Stimulated activated CD4-positive, alpha-beta T cell treated with anti-CD3 and anti-CD28 coated beads, TNF-alpha, amount 100 ng/mL, for 1 hour (primary cell): ENCODE results near the gene CNTNAP4.

Experiments
- DNase-seq, 3 donors: peaks; one replicate each; pipeline ENCODE4 v3.0.0-alpha.2; 2020; ENCODE audit warnings: low read depth in 3 of 3, low spot score in 1 of 3

CNTNAP4 gene

DNA sequence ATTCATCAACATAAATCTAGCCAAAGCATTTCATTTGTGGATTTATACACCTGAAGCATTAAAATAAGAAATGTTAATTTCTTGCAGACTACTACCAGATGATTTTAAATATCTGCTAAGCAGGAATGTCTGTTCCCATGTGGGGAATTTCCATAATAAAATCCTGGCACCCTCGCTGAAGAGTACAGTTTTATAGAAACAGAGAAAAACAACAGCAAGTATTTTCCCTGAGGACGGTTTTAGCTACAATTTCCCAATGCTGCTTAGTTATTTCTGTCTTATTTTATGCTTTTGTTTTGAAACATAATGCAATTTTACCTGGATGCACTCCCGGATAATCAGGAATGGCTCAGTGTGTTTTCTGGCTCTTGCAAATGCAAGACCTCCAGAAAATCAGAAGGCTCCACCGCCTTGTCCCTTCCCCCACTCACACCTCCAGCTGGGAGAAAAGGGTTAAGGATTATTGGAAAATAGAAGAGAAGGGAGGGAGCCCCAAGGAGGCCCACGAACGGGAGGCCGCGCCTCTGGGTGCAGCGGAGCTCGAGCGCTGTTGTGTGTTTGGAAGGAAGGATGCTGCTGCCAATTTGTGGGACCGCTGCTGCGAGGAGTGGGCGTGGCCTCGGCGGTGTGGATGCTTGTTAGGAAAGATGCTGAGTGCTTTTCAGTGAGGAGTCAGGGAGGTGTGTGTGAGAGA, at the start of gene CNTNAP4:
CNTNAP4 (plus strand) TSS at position 657 of the 694 bp plus-strand sequence. CDS start 262 bp downstream, outside the sequence.
- no peak for DNase-seq

DNA sequence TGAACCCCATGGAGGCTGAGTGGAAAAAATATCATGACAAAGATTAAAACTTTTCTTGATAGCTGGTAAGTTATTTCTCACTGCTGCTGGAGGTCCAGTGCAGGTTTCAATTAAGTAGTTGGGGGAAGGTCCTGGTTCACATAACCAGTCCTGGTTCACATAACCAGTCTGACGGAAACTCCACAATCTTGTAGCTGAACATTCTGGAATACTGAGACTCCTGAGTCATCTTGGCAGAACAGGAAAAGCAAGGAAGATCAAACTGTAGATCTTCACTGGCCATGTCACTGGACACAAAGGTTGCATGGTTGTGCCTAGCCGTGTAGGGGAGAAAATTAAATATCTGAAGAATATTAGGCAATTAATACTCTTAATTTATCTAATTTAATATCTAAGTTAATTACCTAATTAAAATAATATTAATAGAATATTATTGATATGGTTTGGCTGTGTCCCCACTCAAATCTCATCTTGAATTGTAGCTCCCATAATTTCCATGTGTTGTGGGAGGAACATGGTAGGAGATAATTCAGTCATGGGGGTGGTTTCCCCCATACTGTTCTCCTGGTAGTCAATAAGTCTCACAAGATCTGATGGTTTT, 48.6 kb upstream of the CNTNAP4 start:
- no peak for DNase-seq

DNA sequence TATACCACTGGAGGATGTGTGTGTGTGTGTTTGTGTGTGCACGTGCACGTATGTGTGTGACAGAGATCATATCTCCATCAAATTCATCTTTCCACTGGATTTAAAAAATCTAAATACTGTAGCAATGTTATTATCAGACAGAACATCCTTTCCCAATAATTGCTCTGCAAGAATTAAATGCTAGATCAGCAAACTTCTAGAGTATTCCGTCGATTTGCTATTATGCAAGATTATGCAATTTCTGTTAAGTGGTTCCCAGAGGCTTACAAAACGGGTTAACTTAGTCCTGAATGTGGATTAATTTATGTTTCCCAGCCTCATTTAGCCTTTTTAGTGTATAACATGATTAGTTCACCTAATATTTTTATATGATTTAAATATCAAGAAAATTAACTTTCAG, 44.5 kb upstream of the CNTNAP4 start:
- no peak for DNase-seq

DNA sequence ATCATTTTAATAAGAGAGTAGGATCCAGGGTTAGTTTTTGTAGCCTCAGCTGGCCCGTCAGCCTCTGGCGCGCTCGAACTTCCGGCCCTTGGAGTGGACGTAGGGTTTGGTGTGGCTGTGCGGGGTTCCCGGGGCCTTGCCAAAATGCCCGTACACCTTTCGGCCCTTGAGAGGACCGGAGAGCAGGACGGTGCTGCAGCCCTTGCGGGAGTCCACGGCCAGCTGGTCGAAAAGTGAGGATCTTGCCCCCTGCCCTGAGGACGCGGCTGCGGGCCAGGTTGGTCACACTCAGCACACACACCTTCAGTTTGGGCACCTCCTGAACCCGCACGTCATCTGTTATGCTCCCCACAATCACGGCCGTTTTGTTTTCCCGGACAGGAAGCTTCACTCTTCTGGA, 42.2 kb upstream of the CNTNAP4 start:
- DNase-seq: no peak

DNA sequence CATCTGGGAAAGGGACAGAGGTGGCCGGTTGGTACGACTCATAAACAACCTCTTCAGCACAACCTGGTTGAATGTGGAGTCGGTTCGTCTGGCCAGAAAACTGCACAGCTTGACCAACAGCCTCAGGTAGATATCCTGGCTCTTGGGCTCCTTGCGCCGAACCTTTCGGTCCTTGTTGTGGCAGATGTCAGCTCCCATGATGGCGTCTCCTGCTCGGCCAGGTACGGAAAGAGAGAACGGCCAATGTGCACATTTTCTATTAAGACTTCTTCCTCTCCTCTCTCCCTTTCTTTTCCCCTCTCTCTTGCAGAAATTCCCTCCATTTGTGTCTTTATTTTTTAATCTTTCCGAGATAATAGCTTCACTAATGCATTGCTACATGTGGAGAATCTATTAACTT, 41.8 kb upstream of the CNTNAP4 start:
- no peak for DNase-seq

DNA sequence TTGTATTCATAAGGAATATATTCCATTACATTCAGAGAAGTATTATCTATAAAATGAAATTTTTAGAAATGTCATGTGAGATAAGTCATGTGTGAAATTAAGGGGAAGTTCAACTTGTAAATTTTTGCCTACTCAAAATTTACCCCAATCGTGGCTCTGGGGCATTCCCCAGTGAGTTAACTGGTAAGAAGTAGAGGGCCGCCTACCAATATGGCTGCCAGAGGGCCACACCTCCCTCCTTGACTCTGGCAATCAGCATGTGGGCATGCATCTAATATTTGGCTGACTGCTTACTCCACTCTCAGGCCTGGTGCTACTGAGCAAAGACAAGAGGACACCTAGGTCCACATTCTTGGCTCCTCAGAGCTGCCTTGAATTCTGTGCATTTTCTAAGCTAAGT, 39.7 kb upstream of the CNTNAP4 start:
- DNase-seq: no peak

DNA sequence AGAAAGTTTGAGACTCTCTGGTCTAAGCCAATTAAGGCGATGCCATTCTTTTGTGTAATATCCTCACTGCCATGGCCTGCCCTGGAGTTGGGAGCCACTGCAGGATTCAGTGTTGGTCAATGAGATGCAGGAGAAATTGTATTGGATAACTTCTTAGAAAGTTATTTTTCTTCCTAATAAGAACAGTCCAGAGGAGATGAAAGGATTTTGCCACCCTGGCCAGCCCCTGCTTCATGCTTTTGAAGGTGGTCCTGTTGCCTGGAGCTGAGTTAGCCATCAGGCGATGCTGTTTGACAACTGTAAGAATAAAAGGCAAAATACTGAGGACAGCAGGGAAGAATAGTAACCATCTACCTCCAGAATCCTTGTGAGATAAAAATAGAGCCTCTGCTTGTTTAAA, 35.4 kb upstream of the CNTNAP4 start:
- DNase-seq: no peak

DNA sequence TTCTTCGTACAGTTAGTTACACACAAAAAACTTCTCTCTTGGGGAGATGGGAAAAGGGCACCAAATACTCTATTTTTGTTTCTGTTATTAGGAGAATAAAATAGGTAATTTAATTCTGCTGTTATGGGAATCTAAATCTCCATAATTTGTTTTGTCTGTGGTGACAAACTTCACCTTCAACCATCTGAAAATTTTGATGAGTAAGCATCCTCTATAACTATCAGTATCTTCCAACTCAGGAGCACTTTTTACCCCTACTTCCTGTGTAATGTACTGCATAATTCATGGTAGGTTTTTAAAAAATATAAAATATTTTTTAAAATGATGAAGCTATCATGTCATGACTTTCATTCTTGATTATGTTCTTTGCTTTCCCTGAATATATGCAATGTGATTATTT, 33.6 kb upstream of the CNTNAP4 start:
- no peak for DNase-seq

DNA sequence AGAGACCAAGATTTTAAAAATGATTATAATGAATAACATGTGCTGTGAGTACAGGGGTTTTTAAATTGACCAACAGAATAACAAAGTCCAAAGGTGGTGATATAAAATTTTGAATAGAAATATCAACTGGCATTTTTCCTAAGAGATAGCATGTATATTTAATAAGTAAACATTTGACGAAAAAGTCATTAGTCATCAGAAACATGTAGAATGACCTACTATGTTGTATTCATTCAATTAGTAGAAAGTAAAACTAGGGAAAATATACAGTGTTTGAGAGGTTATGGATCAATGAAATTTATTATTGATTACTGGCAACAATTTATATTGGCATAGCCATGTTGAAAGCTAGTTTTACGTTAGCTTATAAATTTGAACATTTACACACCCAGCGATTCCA, 30.6 kb upstream of the CNTNAP4 start:
- DNase-seq: no peak

DNA sequence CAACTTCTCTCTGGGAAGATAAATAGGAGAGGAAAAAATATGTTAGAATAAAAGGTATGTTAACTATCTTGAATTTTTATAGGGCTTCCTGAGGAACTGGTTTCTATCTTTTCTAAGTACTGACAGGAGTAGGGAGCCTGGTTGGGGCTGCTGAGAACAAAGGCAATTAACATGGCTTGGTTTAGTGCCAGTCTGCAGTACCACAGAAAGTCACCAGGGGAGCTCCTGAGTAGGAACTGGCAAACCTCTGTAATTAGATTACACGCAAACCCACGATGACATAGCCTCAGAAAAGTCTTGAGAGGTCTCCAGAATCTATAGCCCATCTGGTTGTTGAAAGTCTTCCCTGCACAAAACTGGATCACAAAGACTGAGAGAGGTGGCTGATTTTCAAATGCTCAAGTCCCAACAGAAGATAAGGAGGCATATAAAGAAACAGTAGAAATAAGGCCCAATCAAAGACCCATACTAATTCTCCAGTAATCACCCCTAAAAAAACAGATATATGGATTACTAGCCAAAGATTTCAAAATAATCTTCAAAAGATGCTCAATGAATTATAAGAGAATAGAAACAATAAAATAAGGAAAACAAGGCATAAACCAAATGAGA, 11.7 kb upstream of the CNTNAP4 start:
- no peak for DNase-seq

DNA sequence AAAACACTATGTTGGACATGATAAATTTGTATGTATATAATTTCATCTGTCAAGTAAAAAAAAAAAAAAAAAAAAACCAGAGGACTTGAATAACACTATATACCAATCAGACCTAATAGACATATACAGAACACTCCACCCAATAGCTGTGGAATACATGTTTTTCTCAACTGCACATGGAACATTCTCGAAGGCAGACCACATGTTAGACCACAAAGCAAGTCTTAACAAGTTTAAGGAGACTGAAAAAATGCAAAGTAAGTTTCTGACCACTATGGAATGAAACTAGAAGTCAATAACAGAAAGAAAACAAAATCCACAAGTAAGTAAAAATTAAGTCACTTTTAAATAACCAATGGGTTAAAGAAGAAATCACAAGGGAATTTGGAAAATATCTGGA, 8.4 kb upstream of the CNTNAP4 start:
- DNase-seq: no peak

DNA sequence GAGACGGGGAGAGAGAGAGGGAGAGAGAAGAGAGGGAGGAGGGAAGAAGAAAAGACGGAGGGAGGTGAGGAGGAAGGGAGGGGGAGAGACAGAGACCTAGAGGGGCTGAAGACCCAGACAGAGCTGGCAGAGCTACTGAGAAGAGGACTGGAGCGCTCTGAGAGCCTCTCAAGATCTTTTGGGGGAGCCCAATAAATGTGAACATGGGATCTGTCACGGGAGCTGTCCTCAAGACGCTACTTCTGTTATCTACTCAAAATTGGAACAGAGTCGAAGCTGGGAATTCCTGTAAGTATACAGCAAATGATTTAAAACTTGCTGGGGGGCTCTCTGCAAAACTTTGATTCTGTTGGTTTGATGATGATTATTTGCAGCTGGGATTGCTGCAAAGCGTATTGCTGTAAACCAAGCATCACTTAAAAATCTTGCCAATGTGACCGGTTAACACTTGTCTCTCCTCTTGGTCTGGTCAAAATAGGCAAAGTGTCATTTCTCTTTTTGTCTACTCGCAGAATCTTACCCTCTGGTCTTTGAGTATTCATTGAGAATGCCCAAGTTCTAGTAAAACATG, 344 bp downstream of the CNTNAP4 start:
- DNase-seq: no peak

DNA sequence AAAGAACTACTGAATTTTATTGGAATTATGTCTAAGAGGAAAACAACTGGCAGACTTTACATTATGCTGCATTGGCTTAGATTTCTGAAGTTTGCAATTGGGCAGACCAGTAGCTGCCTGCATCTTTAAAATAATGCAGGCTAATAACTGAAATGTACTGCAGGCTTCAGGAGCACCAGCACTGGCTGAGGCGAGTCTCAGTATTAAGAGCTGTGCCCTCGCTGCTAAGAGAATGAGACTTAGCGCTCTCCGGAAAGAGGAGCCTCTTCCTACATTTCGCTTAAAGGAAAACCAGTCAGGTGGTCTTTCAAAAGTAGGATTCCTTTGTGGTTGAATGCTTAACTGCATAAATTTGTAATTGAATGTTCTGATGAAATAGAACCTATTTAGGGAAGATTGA, 885 bp downstream of the CNTNAP4 start:
- DNase-seq: no peak

DNA sequence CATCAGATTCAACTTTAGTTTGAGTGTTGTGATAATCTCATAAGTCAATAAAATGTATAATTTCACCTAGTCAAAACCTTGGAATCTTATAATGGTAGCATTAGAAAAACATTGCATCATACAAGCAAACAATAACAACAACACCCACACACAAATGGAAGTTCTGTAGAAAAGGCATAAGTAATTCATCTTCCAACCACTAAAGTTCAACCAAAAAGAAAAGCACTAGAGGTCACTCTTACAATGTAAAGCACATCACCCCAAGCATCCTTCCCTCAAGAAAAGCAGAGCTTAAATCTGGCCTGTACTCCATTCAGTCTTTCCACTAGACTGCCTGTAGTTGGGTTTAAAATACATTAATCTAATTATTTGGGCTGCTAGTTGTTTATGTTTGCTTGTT, 1.8 kb downstream of the CNTNAP4 start:
- no peak for DNase-seq

DNA sequence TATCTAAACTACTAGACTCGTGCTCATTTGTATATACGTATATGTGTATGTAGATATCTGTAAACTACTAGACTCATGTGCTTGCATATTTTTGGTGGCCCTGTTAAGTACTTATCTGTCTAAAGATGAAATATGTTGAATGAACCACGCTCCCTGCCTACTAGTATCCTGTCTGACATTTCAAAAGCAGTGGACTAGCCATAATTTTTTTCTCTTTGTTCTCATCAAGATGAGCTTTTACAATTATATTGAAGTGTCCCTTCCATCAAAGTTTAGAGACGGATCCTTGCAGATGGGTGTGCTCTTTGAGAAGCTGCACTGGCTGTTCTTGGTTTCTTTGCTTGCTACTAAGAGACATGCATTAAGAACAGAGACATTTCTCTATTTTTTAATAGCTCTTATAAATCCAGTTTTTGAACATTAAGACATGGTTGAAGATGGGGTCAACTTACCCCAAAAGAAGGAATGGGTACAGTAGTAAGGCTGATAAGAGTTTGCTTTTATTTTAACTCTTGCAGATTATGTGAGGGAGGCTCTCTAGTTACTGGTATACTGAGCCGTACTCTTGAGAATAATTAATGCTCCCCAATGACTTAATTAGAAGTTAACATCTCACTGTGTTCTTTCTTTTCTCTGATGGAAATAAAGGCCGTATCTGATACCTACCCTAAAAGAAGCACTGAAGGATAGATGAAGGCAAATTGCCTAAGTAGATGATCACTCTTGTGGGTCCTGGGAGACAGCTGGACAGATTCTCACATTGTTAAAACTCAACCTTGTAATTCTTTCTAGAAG, 3.4 kb downstream of the CNTNAP4 start:
- DNase-seq: no peak

DNA sequence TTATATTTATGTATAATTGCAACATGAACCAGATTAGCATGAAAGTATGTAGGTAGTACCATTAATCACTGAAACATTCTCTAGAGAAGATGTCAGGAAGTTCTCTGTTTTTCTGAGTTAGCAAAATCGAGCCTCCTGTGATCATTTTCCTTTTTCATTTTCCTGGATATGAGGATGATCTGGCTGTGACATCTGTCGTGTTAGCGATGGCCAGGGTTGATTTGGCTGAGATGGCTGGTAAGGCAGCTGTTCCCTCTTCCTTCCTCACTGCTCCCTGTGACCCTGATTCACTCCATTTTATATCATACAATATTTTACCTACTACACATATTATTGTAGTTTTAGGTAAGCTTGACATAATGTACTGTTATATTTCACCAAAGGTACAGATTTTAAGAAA, 10.3 kb downstream of the CNTNAP4 start:
- no peak for DNase-seq

DNA sequence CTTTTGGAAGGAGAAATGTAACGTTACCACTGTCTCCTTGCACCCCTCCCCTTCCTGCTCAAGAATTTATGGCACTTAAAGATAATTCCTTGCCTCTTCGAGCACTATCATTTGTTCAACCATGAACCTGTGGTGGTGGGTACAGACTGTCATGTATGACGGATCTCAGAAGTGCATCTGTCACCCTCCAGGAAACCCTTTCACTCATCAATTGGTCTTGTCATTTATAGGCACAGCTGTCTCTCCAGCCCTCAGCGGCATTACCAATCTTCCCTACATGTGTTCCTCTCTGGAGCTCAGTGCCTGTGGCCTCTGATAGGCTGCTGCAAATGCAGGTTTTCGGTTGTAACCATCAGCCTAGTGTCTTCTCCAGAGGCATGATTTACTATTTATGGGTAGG, 15.0 kb downstream of the CNTNAP4 start:
- DNase-seq: no peak

DNA sequence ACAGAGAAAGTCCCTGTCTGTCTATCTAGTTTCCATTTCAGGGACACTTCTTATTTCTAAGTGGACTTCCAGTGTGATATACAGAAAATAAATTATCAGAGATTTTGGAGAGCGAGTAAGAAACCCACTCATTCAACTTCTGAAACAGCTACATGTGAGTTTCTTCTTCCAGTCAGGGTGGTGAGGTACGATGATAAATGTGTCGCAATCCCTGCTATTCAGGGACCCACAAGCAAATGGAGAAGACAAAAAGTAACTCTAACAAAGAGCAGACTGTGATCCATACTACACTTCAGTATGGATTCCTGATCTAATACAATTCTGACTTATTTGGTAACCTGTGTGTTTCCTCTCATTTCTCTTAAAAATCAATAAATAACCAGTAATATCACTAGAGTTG, 16.8 kb downstream of the CNTNAP4 start:
- DNase-seq: no peak

DNA sequence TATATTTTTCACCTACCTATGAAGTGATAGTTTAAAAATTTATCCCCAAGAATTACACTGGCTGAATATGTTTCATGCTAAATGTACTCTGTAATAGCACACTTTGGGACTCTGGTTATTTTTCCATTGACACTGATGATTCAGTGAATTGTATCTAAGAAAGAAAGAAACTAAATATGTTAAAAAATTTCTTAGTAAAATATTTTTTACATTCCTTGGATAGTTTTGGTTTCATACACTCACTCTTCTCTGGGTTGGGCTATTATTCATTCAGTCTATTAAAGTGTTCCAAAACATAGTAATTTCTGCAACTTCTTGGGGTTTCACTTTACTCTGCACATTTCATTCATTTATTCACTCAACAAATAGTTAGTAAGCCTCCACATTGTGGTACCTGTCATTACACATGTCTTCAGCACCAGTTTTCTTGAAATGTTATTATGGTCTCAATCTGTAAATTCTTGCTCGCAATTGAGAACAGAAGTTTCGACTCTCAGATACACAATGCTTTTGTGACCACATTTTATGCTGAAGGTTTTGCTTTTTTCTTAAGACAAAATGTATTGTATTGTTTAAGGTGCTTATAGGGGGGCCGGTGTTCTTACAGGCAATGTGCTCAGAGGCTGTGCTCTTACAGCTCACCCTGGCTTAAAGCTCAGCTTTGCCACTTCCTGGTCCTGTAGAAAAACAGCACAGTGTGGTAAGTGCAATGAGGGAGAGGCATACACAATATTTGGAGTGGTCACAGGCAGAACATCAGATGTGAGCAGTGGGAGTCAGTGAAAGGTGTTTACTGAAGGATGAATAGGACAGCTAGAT, 17.4 kb downstream of the CNTNAP4 start:
- no peak for DNase-seq

DNA sequence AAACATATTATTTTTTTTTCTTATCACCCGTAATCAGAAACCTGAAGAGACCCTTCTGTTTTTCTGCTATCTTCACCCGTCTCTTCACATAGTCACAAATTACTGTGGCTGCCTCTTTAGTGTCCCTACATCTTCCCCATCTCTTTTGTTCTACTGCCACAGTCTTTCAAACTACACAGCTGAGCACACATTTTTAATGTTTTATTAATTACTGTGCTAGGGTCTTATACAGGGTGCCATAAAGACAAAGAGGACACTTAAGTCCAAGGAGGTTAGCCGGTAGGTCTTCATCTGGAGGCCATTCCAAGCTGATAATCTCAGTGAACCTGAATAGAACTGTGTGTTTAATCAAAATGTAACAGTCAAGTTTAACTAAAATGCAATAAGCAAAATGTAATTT, 20.7 kb downstream of the CNTNAP4 start:
- no peak for DNase-seq
